HCT116 (cell line): ENCODE data around the gene SLC52A1. TPM values are rescaled to one million over a fixed set of nuclear protein-coding genes. Genes with fewer than 3 reads are reported as not detected.

Experiments
- ATAC-seq: fragments of 200-7000 bp; cut with Tn5 transposase; 2 replicates; pipeline ENCODE4 v1.9.1; 2020; ENCODE audit warnings: mild to moderate bottlenecking, moderate library complexity
- BruUV-seq: library from RNA; stranded (reverse); fragments of 400-500 nt; replicated peaks from 2 replicates; lab custom pipeline; 2021; lab: Mats Ljungman, UMichigan
- CTCF ChIA-PET: fragments of 300-600 bp; sonication (Branson Sonifier 250); formaldehyde crosslinking; loops from one replicate; lab custom pipeline; 2021; ENCODE audit warnings: antibody characterized with exemption; lab: Charles Lee
- POLR2A ChIA-PET: fragments of 300-600, 350-600 bp; sonication (Branson Sonifier 250); formaldehyde crosslinking; loops from one replicate; lab custom pipeline; 2021; ENCODE audit warnings: antibody characterized with exemption; lab: Charles Lee
- RAD21 ChIA-PET, 2 experiments: fragments of 300-600 bp; sonication (Branson Sonifier 250); formaldehyde crosslinking; loops; one replicate each; lab custom pipeline; 2023; ENCODE audit warnings: low total read pairs in 2 of 2; ENCODE audit not compliant: uncharacterized antibody in 2 of 2, unreplicated experiment in 2 of 2, low non-redundant PET in 1 of 2; lab: Charles Lee
- DNase-seq: peaks from one replicate; pipeline ENCODE4 v3.0.0-alpha.2; 2010; ENCODE audit warnings: low read depth, low spot score
- H2AFZ ChIP-seq: fragments of 200-600 bp; shearing (Covaris generic), sonication (generic); 2 replicates; pipeline ENCODE4 v1.6.1; 2017; ENCODE audit warnings: low read depth, mixed run types, mixed read lengths, antibody characterized with exemption, low read length; ENCODE audit not compliant: poor library complexity, severe bottlenecking
- H3K27ac ChIP-seq: 2 replicates; pipeline ENCODE4 v1.5.1; 2012; ENCODE audit warnings: low read depth, low read length
- H3K27me3 ChIP-seq: fragments of 200-600 bp; sonication (generic); 2 replicates; pipeline ENCODE4 v1.6.1; 2016; ENCODE audit warnings: mixed run types, low read length, mixed read lengths; ENCODE audit not compliant: insufficient read depth
- H3K36me3 ChIP-seq, 2 experiments: fragments of 200-500 bp in 1 of 2; fragments of 200-600 bp in 1 of 2; sonication (Bioruptor generic) in 1 of 2; sonication (generic) in 1 of 2; 2 replicates each; pipeline versions ENCODE4 v1.5.1 to v1.6.1; 2014 to 2016; ENCODE audit warnings: low read length in 2 of 2, inconsistent platforms in 1 of 2, mixed read lengths in 1 of 2, mixed run types in 1 of 2; ENCODE audit not compliant: insufficient read depth in 2 of 2, control insufficient read depth in 1 of 2
- H3K4me1 ChIP-seq, 2 experiments: fragments of 200-600 bp in 1 of 2; sonication (generic) in 1 of 2; 2 replicates each; pipeline versions ENCODE4 v1.5.1 to v1.6.1; 2012 to 2017; ENCODE audit warnings: low read length in 2 of 2, inconsistent platforms in 1 of 2, mild to moderate bottlenecking in 1 of 2, mixed read lengths in 1 of 2, mixed run types in 1 of 2, moderate library complexity in 1 of 2; ENCODE audit not compliant: insufficient read depth in 2 of 2, control insufficient read depth in 1 of 2
- H3K4me2 ChIP-seq: fragments of 200-600 bp; sonication (generic); 2 replicates; pipeline ENCODE4 v1.6.1; 2017; ENCODE audit warnings: mixed run types, low read length, mixed read lengths
- H3K4me3 ChIP-seq, 2 experiments: fragments of 200-600 bp in 1 of 2; sonication (generic) in 1 of 2; replicated peaks in 1 of 2; 2 replicates each; pipeline ENCODE4 v1.5.1; 2011 to 2016; ENCODE audit warnings: low read length in 2 of 2, control low read depth in 1 of 2, low read depth in 1 of 2, mild to moderate bottlenecking in 1 of 2, mixed read lengths in 1 of 2, mixed run types in 1 of 2
- H3K79me2 ChIP-seq: fragments of 200-600 bp; sonication (generic); 2 replicates; pipeline ENCODE4 v1.6.1; 2017; ENCODE audit warnings: mild to moderate bottlenecking, mixed run types, low read length, moderate library complexity, mixed read lengths; ENCODE audit not compliant: insufficient read depth
- H3K9ac ChIP-seq: fragments of 200-600 bp; sonication (generic); 2 replicates; pipeline ENCODE4 v1.6.1; 2016; ENCODE audit warnings: low read length, mixed read lengths
- H3K9me2 ChIP-seq: fragments of 200-600 bp; sonication (generic), shearing (Covaris generic); 2 replicates; pipeline ENCODE4 v1.6.1; 2017; ENCODE audit warnings: mixed run types, mild to moderate bottlenecking, moderate library complexity; ENCODE audit not compliant: insufficient read depth
- H3K9me3 ChIP-seq, 2 experiments: fragments of 200-500 bp in 1 of 2; fragments of 200-600 bp in 1 of 2; sonication (Bioruptor generic) in 1 of 2; sonication (generic) in 1 of 2; 2 replicates each; pipeline ENCODE4 v1.6.1; 2014 to 2017; ENCODE audit warnings: low read length in 2 of 2, mixed read lengths in 2 of 2, inconsistent platforms in 1 of 2, low read depth in 1 of 2, mild to moderate bottlenecking in 1 of 2, mixed run types in 1 of 2, moderate library complexity in 1 of 2; ENCODE audit not compliant: control insufficient read depth in 1 of 2, insufficient read depth in 1 of 2
- H4K20me1 ChIP-seq: fragments of 200-600 bp; sonication (generic), shearing (Covaris generic); 2 replicates; pipeline ENCODE4 v1.6.1; 2017; ENCODE audit warnings: mixed run types, mild to moderate bottlenecking, moderate library complexity; ENCODE audit not compliant: insufficient read depth
- CBX3 ChIP-seq: IDR thresholded peaks from 2 replicates; pipeline ENCODE4 v1.6.1; 2012; ENCODE audit warnings: low read depth
- CEBPB ChIP-seq: IDR thresholded peaks from 2 replicates; pipeline ENCODE4 v1.6.1; 2012; ENCODE audit warnings: low read depth
- EGR1 ChIP-seq: IDR thresholded peaks from 2 replicates; pipeline ENCODE4 v1.6.1; 2012; ENCODE audit warnings: low read depth
- ELF1 ChIP-seq: IDR thresholded peaks from 2 replicates; pipeline ENCODE4 v1.6.1; 2012; ENCODE audit warnings: low read depth, borderline replicate concordance
- EZH2 ChIP-seq: fragments of 200-600 bp; sonication (generic); IDR thresholded peaks from 2 replicates; pipeline ENCODE4 v1.6.1; 2017; ENCODE audit warnings: antibody characterized with exemption, mixed run types
- FOSL1 ChIP-seq: IDR thresholded peaks from 2 replicates; pipeline ENCODE4 v1.6.1; 2012; ENCODE audit warnings: low read depth
- POLR2A ChIP-seq: IDR thresholded peaks from 2 replicates; pipeline ENCODE4 v1.7.0; 2011; ENCODE audit warnings: borderline replicate concordance; ENCODE audit not compliant: insufficient read depth, insufficient read length; ENCODE audit errors: extremely low read depth
- POLR2AphosphoS5 ChIP-seq: IDR thresholded peaks from 2 replicates; pipeline ENCODE4 v1.6.1; 2011; ENCODE audit warnings: mild to moderate bottlenecking, low read depth, low read length, moderate library complexity
- RAD21 ChIP-seq: IDR thresholded peaks from 2 replicates; pipeline ENCODE4 v1.6.1; 2012; ENCODE audit warnings: low read depth, mild to moderate bottlenecking
- SIN3A ChIP-seq: IDR thresholded peaks from 2 replicates; pipeline ENCODE4 v1.6.1; 2012; ENCODE audit warnings: low read depth
- SP1 ChIP-seq: IDR thresholded peaks from 2 replicates; pipeline ENCODE4 v1.6.1; 2012; ENCODE audit warnings: low read depth
- SRF ChIP-seq: IDR thresholded peaks from 2 replicates; pipeline ENCODE4 v1.6.1; 2012; ENCODE audit warnings: low read depth
- YY1 ChIP-seq: IDR thresholded peaks from 2 replicates; pipeline ENCODE4 v1.6.1; 2011; ENCODE audit warnings: low read length, low read depth, moderate library complexity, mild to moderate bottlenecking; ENCODE audit not compliant: insufficient replicate concordance; ENCODE audit errors: extremely low read depth
- ZFX ChIP-seq: fragments of 450-650 bp; IDR thresholded peaks from 2 replicates; pipeline ENCODE4 v1.6.1; 2017
- intact Hi-C: fragments of 100-400 bp; cut with micrococcal nuclease; formaldehyde crosslinking; loops from 2 replicates; pipeline ENCODE4 v1.10.0; 2022
- total RNA-seq: library from RNA; stranded (reverse); gene quantifications from one replicate; pipeline ENCODE4 v1.2.1, GENCODE V29; 2021; ENCODE audit not compliant: unreplicated experiment
- TF ChIP-seq, protein P1 (sequence below): IDR thresholded peaks from 2 replicates; pipeline ENCODE4 v1.6.1; 2012
- TF ChIP-seq, protein P2 (sequence below): IDR thresholded peaks from 2 replicates; pipeline ENCODE4 v1.6.1; 2011; ENCODE audit warnings: mild to moderate bottlenecking, low read length, moderate library complexity; ENCODE audit not compliant: insufficient replicate concordance; ENCODE audit errors: extremely low read depth

SLC52A1 gene
- total RNA-seq, 1 experiment from 2014 or later = not detected

DNA sequence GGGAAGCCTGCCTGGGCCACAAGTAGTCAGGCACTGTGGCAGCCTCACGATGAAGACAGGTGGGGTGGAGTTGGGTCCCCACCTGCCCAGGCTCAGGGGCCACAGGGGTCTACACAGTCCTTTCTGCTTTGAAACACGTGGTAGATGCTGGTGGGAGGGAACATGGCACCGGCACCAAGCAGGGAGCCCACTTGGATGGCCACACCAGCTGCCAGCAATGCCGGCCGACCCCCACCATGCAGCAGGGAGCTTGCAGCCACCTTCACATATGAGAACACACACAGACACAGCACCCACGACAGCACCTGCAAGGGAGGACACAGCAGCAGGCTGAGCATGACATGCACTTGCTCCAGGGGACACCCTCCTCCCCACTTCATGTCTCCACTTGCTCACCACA is 2.4 kb downstream of the SLC52A1 start:
- no TSS peak for BruUV-seq
- CTCF ChIA-PET = no interaction called here

More for the DNA sequence above, 2.4 kb downstream of the SLC52A1 start:
- H3K9me2 ChIP-seq = no peaks in the 10 kb centered on the region
- ChIA-PET POLR2A (no interaction called here), RAD21 (no interaction called here)
- no peak overlapping the region for H3K9ac ChIP-seq
- ATAC-seq = no peak
- H3K4me2 ChIP-seq = no peak overlapping the region
- no peak for DNase-seq
- no peaks in the 10 kb centered on the region for H3K79me2 ChIP-seq
- H4K20me1 ChIP-seq = no peaks in the 10 kb centered on the region
- H2AFZ ChIP-seq = no peak overlapping the region
- intact Hi-C loops = no loop called here
- no peaks in the 10 kb centered on the region for H3K27me3 ChIP-seq
- H3K4me3 ChIP-seq = no peak overlapping the region
- H3K9me3 ChIP-seq = no peaks in the 10 kb centered on the region
- TF ChIP-seq YY1 (no peak), CEBPB (no peak), RAD21 (no peak), SRF (no peak), SIN3A (no peak), ELF1 (no peak), EZH2 (no peak), FOSL1 (no peak), POLR2AphosphoS5 (no peak), EGR1 (no peak), CBX3 (no peak), POLR2A (no peak), ZFX (no peak), SP1 (no peak)
- TF ChIP-seq, protein P1, sequence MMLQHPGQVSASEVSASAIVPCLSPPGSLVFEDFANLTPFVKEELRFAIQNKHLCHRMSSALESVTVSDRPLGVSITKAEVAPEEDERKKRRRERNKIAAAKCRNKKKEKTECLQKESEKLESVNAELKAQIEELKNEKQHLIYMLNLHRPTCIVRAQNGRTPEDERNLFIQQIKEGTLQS = no peak
- TF ChIP-seq, protein P2, sequence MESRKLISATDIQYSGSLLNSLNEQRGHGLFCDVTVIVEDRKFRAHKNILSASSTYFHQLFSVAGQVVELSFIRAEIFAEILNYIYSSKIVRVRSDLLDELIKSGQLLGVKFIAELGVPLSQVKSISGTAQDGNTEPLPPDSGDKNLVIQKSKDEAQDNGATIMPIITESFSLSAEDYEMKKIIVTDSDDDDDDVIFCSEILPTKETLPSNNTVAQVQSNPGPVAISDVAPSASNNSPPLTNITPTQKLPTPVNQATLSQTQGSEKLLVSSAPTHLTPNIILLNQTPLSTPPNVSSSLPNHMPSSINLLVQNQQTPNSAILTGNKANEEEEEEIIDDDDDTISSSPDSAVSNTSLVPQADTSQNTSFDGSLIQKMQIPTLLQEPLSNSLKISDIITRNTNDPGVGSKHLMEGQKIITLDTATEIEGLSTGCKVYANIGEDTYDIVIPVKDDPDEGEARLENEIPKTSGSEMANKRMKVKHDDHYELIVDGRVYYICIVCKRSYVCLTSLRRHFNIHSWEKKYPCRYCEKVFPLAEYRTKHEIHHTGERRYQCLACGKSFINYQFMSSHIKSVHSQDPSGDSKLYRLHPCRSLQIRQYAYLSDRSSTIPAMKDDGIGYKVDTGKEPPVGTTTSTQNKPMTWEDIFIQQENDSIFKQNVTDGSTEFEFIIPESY = no peak
- H3K36me3 ChIP-seq = no peaks in the 10 kb centered on the region
- no peak overlapping the region for H3K27ac ChIP-seq
- H3K4me1 ChIP-seq = peaks cover 3 to 11% of the 10 kb centered on the region in 2 experiments; a peak in 3 of 4 replicates
